ENCODE measurements around the gene SERTAD4.
"Not testable (repeated sequence)": the region's sequence is repeated elsewhere in the genome, so short reads cannot be mapped to it uniquely, and the experiment has no call there.

SERTAD4 gene

GRCh38 chr1:210232511-210233215 is at the start of gene SERTAD4:
Gene SERTAD4, plus strand, starts transcription at chr1:210232796. Its CDS starts 5,165 bp downstream, at chr1:210237961.
- peak; percentile 4 for FAIRE-seq

GRCh38 chr1:210185063-210185462 is 47.5 kb upstream of the SERTAD4 start:
- FAIRE-seq (no peak), DNase-seq (ENCODE audit: insufficient read length, low spot score) (no peak)

More at GRCh38 chr1:210232511-210233215, at the start of gene SERTAD4:
- no peak for DNase-seq (ENCODE audit: insufficient read length, low spot score)

- peak; percentile 80 for FAIRE-seq
- DNase-seq (ENCODE audit: insufficient read length, low spot score) = not testable (repeated sequence)
These were observed 44.6 kb upstream of the SERTAD4 start for GRCh38 chr1:210187849-210188606.

GRCh38 chr1:210189426-210189825 is 43.2 kb upstream of the SERTAD4 start:
- FAIRE-seq (no peak), DNase-seq (ENCODE audit: insufficient read length, low spot score) (no peak)

- DNase-seq (ENCODE audit: insufficient read length, low spot score) = no peak
- no peak for FAIRE-seq
These were observed 36.9 kb upstream of the SERTAD4 start for GRCh38 chr1:210195635-210196160.

- DNase-seq (ENCODE audit: insufficient read length, low spot score); FAIRE-seq: not testable (repeated sequence)
These were observed 36.3 kb upstream of the SERTAD4 start for GRCh38 chr1:210196266-210196665.

- FAIRE-seq (no peak), DNase-seq (ENCODE audit: insufficient read length, low spot score) (no peak)
These were observed 33.8 kb upstream of the SERTAD4 start for GRCh38 chr1:210198840-210199239.

GRCh38 chr1:210200124-210200736 is 32.4 kb upstream of the SERTAD4 start:
- no peak for FAIRE-seq
- DNase-seq (ENCODE audit: insufficient read length, low spot score) = no peak

GRCh38 chr1:210201681-210202080 is 30.9 kb upstream of the SERTAD4 start:
- FAIRE-seq (no peak), DNase-seq (ENCODE audit: insufficient read length, low spot score) (no peak)

GRCh38 chr1:210207597-210208450 is 24.8 kb upstream of the SERTAD4 start:
- DNase-seq (ENCODE audit: insufficient read length, low spot score) (no peak), FAIRE-seq (no peak)

- no peak for DNase-seq (ENCODE audit: insufficient read length, low spot score)
- no peak for FAIRE-seq
These were observed 19.3 kb upstream of the SERTAD4 start for GRCh38 chr1:210213335-210213734.

- no peak for DNase-seq (ENCODE audit: insufficient read length, low spot score)
These were observed 17.8 kb upstream of the SERTAD4 start for GRCh38 chr1:210214573-210215409.

GRCh38 chr1:210217482-210217881 is 15.1 kb upstream of the SERTAD4 start:
- DNase-seq (ENCODE audit: insufficient read length, low spot score) = no peak
- FAIRE-seq = no peak

More at GRCh38 chr1:210214573-210215409, 17.8 kb upstream of the SERTAD4 start:
- FAIRE-seq = no peak

GRCh38 chr1:210218047-210218446 is 14.5 kb upstream of the SERTAD4 start:
- DNase-seq (ENCODE audit: insufficient read length, low spot score) = no peak
- FAIRE-seq = no peak

- FAIRE-seq (peak; percentile 55), DNase-seq (ENCODE audit: insufficient read length, low spot score) (peak; percentile 51)
These were observed 10.1 kb upstream of the SERTAD4 start for GRCh38 chr1:210222340-210223006.

GRCh38 chr1:210223226-210223904 is 9.2 kb upstream of the SERTAD4 start:
- DNase-seq (ENCODE audit: insufficient read length, low spot score) = no peak
- no peak for FAIRE-seq

- FAIRE-seq (no peak), DNase-seq (ENCODE audit: insufficient read length, low spot score) (no peak)
These were observed 4.4 kb upstream of the SERTAD4 start for GRCh38 chr1:210228158-210228557.

- no peak for DNase-seq (ENCODE audit: insufficient read length, low spot score)
- FAIRE-seq = no peak
These were observed 2.4 kb upstream of the SERTAD4 start for GRCh38 chr1:210230149-210230695.
